ENCODE results near the gene EVI5. TPM values are rescaled to one million over a fixed set of nuclear protein-coding genes. Genes with fewer than 3 reads are reported as not detected.
A peak's percentile ranks its signal among the peaks of the same experiment; 100 is the strongest.

EVI5 gene
- total RNA-seq, 1 donor from 2014 or later, result 80.4 TPM

- H4K20me1 ChIP-seq (ENCODE audit: insufficient read depth, low read length), result no peaks in the 10 kb centered on the region
- H3K27ac ChIP-seq (ENCODE audit: low read depth, low read length), result peak overlapping the region; percentile 87
- no peak overlapping the region for H3K4me3 ChIP-seq (ENCODE audit: insufficient read depth, low read depth, low read length)
- peaks cover 10% of the 10 kb centered on the region for H3K4me1 ChIP-seq (ENCODE audit: insufficient read depth, low read length)
- H2AFZ ChIP-seq (ENCODE audit: low read depth, low read length), result no peak overlapping the region
- Mint-ChIP-seq H3K4me3 (ENCODE audit: unreplicated experiment) (no peak overlapping the region), H3K36me3 (ENCODE audit: low read depth, unreplicated experiment) (no peaks in the 10 kb centered on the region), H3K27me3 (ENCODE audit: low read depth, unreplicated experiment) (no peaks in the 10 kb centered on the region), H3K4me1 (ENCODE audit: low read depth, unreplicated experiment) (peaks cover 10% of the 10 kb centered on the region), H3K9me3 (ENCODE audit: unreplicated experiment) (no peaks in the 10 kb centered on the region), H3K27ac (ENCODE audit: unreplicated experiment) (peak overlapping the region; percentile 98)
- FAIRE-seq, result peak; percentile 98
- peak overlapping the region; percentile 32 for H3K4me2 ChIP-seq (ENCODE audit: low read length)
- no peaks in the 10 kb centered on the region for H3K27me3 ChIP-seq (ENCODE audit: insufficient read depth, low read length)
- H3K9ac ChIP-seq (ENCODE audit: low read length), result peak overlapping the region; percentile 45
- TF ChIP-seq, protein P1, sequence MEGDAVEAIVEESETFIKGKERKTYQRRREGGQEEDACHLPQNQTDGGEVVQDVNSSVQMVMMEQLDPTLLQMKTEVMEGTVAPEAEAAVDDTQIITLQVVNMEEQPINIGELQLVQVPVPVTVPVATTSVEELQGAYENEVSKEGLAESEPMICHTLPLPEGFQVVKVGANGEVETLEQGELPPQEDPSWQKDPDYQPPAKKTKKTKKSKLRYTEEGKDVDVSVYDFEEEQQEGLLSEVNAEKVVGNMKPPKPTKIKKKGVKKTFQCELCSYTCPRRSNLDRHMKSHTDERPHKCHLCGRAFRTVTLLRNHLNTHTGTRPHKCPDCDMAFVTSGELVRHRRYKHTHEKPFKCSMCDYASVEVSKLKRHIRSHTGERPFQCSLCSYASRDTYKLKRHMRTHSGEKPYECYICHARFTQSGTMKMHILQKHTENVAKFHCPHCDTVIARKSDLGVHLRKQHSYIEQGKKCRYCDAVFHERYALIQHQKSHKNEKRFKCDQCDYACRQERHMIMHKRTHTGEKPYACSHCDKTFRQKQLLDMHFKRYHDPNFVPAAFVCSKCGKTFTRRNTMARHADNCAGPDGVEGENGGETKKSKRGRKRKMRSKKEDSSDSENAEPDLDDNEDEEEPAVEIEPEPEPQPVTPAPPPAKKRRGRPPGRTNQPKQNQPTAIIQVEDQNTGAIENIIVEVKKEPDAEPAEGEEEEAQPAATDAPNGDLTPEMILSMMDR (IDR thresholded peaks at IDR 0.05; ENCODE audit: insufficient read depth, low read depth, low read length), result no peak
- TF ChIP-seq EZH2 (IDR thresholded peaks at IDR 0.05; ENCODE audit: insufficient read depth, low read length), result no peak
- no peaks in the 10 kb centered on the region for H3K79me2 ChIP-seq (ENCODE audit: insufficient read depth, low read length)
- H3K36me3 ChIP-seq (ENCODE audit: insufficient read depth, low read length), result no peaks in the 10 kb centered on the region
- no peaks in the 10 kb centered on the region for H3K9me3 ChIP-seq (ENCODE audit: insufficient read depth, low read depth, low read length)
- DNase-seq (ENCODE audit: low read depth), result peak; percentile 99
Observed at GRCh38 chr1:92804721-92805201, 19.9 kb upstream of the EVI5 start.

GRCh38 chr1:92803140-92803887 lies 18.4 kb upstream of the EVI5 start:
- H3K36me3 Mint-ChIP-seq (ENCODE audit: low read depth, unreplicated experiment), result no peaks in the 10 kb centered on the region
- Histone ChIP-seq H4K20me1 (ENCODE audit: insufficient read depth, low read length) (no peaks in the 10 kb centered on the region), H3K9ac (ENCODE audit: low read length) (no peak overlapping the region), H3K36me3 (ENCODE audit: insufficient read depth, low read length) (no peaks in the 10 kb centered on the region), H3K4me1 (ENCODE audit: insufficient read depth, low read length) (peaks cover 9% of the 10 kb centered on the region), H3K9me3 (ENCODE audit: insufficient read depth, low read depth, low read length) (no peaks in the 10 kb centered on the region), H3K4me2 (ENCODE audit: low read length) (no peak overlapping the region), H3K4me3 (ENCODE audit: insufficient read depth, low read depth, low read length) (no peak overlapping the region), H2AFZ (ENCODE audit: low read depth, low read length) (no peak overlapping the region), H3K79me2 (ENCODE audit: insufficient read depth, low read length) (no peaks in the 10 kb centered on the region), H3K27me3 (ENCODE audit: insufficient read depth, low read length) (no peaks in the 10 kb centered on the region), H3K27ac (ENCODE audit: low read depth, low read length) (no peak overlapping the region)
- no peak for TF ChIP-seq EZH2 (IDR thresholded peaks at IDR 0.05; ENCODE audit: insufficient read depth, low read length)
- TF ChIP-seq, protein P1 (IDR thresholded peaks at IDR 0.05; ENCODE audit: insufficient read depth, low read depth, low read length), result no peak
- peaks cover 10% of the 10 kb centered on the region for H3K4me1 Mint-ChIP-seq (ENCODE audit: low read depth, unreplicated experiment)
- no peak overlapping the region for H3K27ac Mint-ChIP-seq (ENCODE audit: unreplicated experiment)
- H3K27me3 Mint-ChIP-seq (ENCODE audit: low read depth, unreplicated experiment), result no peaks in the 10 kb centered on the region
- no peaks in the 10 kb centered on the region for H3K9me3 Mint-ChIP-seq (ENCODE audit: unreplicated experiment)
- DNase-seq (ENCODE audit: low read depth), result no peak
- no peak overlapping the region for H3K4me3 Mint-ChIP-seq (ENCODE audit: unreplicated experiment)
- no peak for FAIRE-seq

DNA sequence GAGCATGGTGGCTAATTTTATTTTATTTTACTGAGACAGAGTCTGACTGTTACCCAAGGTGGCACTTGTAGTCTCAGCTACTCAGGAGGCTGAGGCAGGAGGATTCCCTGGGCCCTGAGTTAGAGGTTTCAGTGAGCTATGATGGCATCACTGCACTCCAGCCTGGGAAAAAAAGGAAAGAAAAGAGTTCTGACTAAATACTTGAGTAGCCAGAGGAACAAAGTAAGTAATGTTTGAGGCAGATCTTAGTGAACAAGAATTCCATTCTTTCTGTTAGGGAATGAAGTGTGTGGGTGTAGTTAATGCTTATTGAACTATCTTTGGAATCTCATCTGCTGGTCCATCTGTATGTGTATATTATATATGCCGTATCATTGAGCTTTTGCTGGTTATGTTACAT lies 13.1 kb upstream of the EVI5 start:
- peak overlapping the region; percentile 34 for H3K27ac ChIP-seq (ENCODE audit: low read depth, low read length)
- H3K4me3 Mint-ChIP-seq (ENCODE audit: unreplicated experiment), result no peak overlapping the region

More for the DNA sequence above, 13.1 kb upstream of the EVI5 start:
- Mint-ChIP-seq H3K4me1 (ENCODE audit: low read depth, unreplicated experiment) (peaks cover 13% of the 10 kb centered on the region), H3K27me3 (ENCODE audit: low read depth, unreplicated experiment) (no peaks in the 10 kb centered on the region), H3K27ac (ENCODE audit: unreplicated experiment) (peak overlapping the region; percentile 80), H3K36me3 (ENCODE audit: low read depth, unreplicated experiment) (no peaks in the 10 kb centered on the region), H3K9me3 (ENCODE audit: unreplicated experiment) (no peaks in the 10 kb centered on the region)
- Histone ChIP-seq H3K9ac (ENCODE audit: low read length) (no peak overlapping the region), H3K79me2 (ENCODE audit: insufficient read depth, low read length) (no peaks in the 10 kb centered on the region), H3K4me1 (ENCODE audit: insufficient read depth, low read length) (peaks cover 12% of the 10 kb centered on the region), H4K20me1 (ENCODE audit: insufficient read depth, low read length) (no peaks in the 10 kb centered on the region), H3K9me3 (ENCODE audit: insufficient read depth, low read depth, low read length) (no peaks in the 10 kb centered on the region), H2AFZ (ENCODE audit: low read depth, low read length) (no peak overlapping the region), H3K36me3 (ENCODE audit: insufficient read depth, low read length) (no peaks in the 10 kb centered on the region), H3K4me2 (ENCODE audit: low read length) (peak overlapping the region; percentile 9), H3K4me3 (ENCODE audit: insufficient read depth, low read depth, low read length) (no peak overlapping the region), H3K27me3 (ENCODE audit: insufficient read depth, low read length) (no peaks in the 10 kb centered on the region)
- FAIRE-seq, result peak; percentile 20
- peak; percentile 89 for DNase-seq (ENCODE audit: low read depth)
- TF ChIP-seq, protein P1 (IDR thresholded peaks at IDR 0.05; ENCODE audit: insufficient read depth, low read depth, low read length), result no peak
- no peak for TF ChIP-seq EZH2 (IDR thresholded peaks at IDR 0.05; ENCODE audit: insufficient read depth, low read length)
